Endodermal cell (in vitro differentiated cells): Measurements from ENCODE around the gene CLSTN2. TPM values are rescaled to one million over a fixed set of nuclear protein-coding genes. Genes with fewer than 3 reads are reported as not detected.

ENCODE experiments used
- DNase-seq: peaks from one replicate; pipeline ENCODE4 v3.0.0-alpha.2; 2017
- H3K27ac ChIP-seq: 2 replicates; pipeline ENCODE4 v1.5.1; 2013; ENCODE audit warnings: mild to moderate bottlenecking, low read depth, low read length, moderate library complexity
- H3K27me3 ChIP-seq: 2 replicates; pipeline ENCODE4 v1.6.1; 2013; ENCODE audit warnings: mild to moderate bottlenecking, low read length, moderate library complexity; ENCODE audit not compliant: insufficient read depth, control insufficient read depth, poor library complexity, severe bottlenecking
- H3K36me3 ChIP-seq: 2 replicates; pipeline ENCODE4 v1.7.0; 2013; ENCODE audit warnings: mild to moderate bottlenecking, low read length, moderate library complexity; ENCODE audit not compliant: control insufficient read depth, insufficient read depth
- H3K4me1 ChIP-seq: one replicate; pipeline ENCODE4 v1.7.0; 2013; ENCODE audit warnings: low read length; ENCODE audit not compliant: control insufficient read depth, insufficient read depth
- H3K4me3 ChIP-seq: 2 replicates; pipeline ENCODE4 v1.5.1; 2013; ENCODE audit warnings: mild to moderate bottlenecking, low read length, moderate library complexity
- H3K9ac ChIP-seq: 2 replicates; pipeline ENCODE4 v1.6.1; 2013; ENCODE audit warnings: mild to moderate bottlenecking, low read length, moderate library complexity; ENCODE audit not compliant: poor library complexity, severe bottlenecking; ENCODE audit errors: extremely low read depth
- H3K9me3 ChIP-seq: 2 replicates; pipeline ENCODE4 v1.6.1; 2013; ENCODE audit warnings: mild to moderate bottlenecking, low read length, moderate library complexity; ENCODE audit not compliant: control insufficient read depth
- H3K27ac Mint-ChIP-seq: 2 replicates; pipeline ENCODE4 v1.8.0; 2020; ENCODE audit warnings: mixed read lengths
- H3K27me3 Mint-ChIP-seq: 2 replicates; pipeline ENCODE4 v1.8.0; 2021; ENCODE audit warnings: mild to moderate bottlenecking, mixed read lengths; ENCODE audit not compliant: insufficient read depth
- H3K36me3 Mint-ChIP-seq: 2 replicates; pipeline ENCODE4 v1.8.0; 2020; ENCODE audit warnings: low read depth, mixed read lengths
- H3K4me1 Mint-ChIP-seq: 2 replicates; pipeline ENCODE4 v1.8.0; 2020; ENCODE audit warnings: mixed read lengths
- H3K4me3 Mint-ChIP-seq: 2 replicates; pipeline ENCODE4 v1.8.0; 2020; ENCODE audit warnings: mild to moderate bottlenecking, moderate library complexity, mixed read lengths
- H3K9me3 Mint-ChIP-seq: 2 replicates; pipeline ENCODE4 v1.8.0; 2020; ENCODE audit warnings: mild to moderate bottlenecking, mixed read lengths
- WGBS, 2 experiments: methylation state at CpG; one replicate each; pipeline versions ENCODE4 v1.1.5 to v1.1.7; 2013; ENCODE audit warnings: missing lambda C conversion rate in 2 of 2, mixed read lengths in 1 of 2; ENCODE audit not compliant: insufficient coverage in 1 of 2, insufficient read length in 1 of 2; 5-methylcytosine and 5-hydroxymethylcytosine counted together
- total RNA-seq, 2 donors: library from RNA; stranded (reverse); fragmentation: NEBNext Ultra II Directional in 1 of 2; extraction: Animal tissue kit (Norgen Biotek cat#: 25700) in 1 of 2; gene quantifications; 2 replicates in 1 of 2; 3 replicates in 1 of 2; pipeline ENCODE4 v1.2.1, GENCODE V29; 2021
- TF ChIP-seq, protein P1 (sequence below): fragments of 200-600 bp; sonication (generic); conservative IDR thresholded peaks from 2 replicates; pipeline ENCODE4 v1.5.0; 2021; ENCODE audit warnings: antibody characterized with exemption, mild to moderate bottlenecking

The CLSTN2 gene
- total RNA-seq, 2 donors from 2014 or later, result 0.13 to 0.42 TPM

DNA sequence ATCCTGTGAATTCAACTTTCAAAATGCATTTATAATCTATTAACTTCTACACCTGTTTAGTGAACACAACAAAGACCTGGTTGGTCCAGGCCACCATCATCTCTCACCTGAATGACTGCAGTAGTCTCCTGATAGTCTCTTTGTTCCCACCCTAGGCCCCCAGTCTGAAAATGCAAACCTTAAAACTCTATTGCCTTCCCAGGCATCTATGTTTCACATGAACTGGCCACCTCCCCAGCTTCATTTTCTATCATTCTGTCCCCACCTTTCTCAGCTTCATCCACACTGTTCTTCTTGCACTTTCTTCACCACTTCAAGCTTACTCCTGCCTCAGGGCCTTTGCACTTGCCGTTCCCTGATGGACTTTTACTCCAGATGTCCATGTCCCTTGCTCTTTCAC lies 45.0 kb downstream of the CLSTN2 start:
- H3K4me3 Mint-ChIP-seq, result no peak overlapping the region
- no peak overlapping the region for H3K4me3 ChIP-seq
- H3K27ac ChIP-seq, result no peak overlapping the region
- H3K27ac Mint-ChIP-seq, result no peak overlapping the region
- peak; percentile 16 for DNase-seq
- H3K27me3 ChIP-seq, result peaks cover 29% of the 10 kb centered on the region
- WGBS, 2 experiments, result 86 to 100% methylated on average over 1 of the region's 1 CpG
- H3K9me3 Mint-ChIP-seq, result no peaks in the 10 kb centered on the region
- TF ChIP-seq, protein P1, sequence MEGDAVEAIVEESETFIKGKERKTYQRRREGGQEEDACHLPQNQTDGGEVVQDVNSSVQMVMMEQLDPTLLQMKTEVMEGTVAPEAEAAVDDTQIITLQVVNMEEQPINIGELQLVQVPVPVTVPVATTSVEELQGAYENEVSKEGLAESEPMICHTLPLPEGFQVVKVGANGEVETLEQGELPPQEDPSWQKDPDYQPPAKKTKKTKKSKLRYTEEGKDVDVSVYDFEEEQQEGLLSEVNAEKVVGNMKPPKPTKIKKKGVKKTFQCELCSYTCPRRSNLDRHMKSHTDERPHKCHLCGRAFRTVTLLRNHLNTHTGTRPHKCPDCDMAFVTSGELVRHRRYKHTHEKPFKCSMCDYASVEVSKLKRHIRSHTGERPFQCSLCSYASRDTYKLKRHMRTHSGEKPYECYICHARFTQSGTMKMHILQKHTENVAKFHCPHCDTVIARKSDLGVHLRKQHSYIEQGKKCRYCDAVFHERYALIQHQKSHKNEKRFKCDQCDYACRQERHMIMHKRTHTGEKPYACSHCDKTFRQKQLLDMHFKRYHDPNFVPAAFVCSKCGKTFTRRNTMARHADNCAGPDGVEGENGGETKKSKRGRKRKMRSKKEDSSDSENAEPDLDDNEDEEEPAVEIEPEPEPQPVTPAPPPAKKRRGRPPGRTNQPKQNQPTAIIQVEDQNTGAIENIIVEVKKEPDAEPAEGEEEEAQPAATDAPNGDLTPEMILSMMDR, result no peak
- no peaks in the 10 kb centered on the region for H3K36me3 Mint-ChIP-seq
- no peaks in the 10 kb centered on the region for H3K9me3 ChIP-seq
- peaks cover 12% of the 10 kb centered on the region for H3K27me3 Mint-ChIP-seq
- H3K4me1 ChIP-seq, result no peaks in the 10 kb centered on the region
- H3K9ac ChIP-seq, result no peak overlapping the region
- no peaks in the 10 kb centered on the region for H3K36me3 ChIP-seq
- H3K4me1 Mint-ChIP-seq, result peaks cover 4% of the 10 kb centered on the region

DNA sequence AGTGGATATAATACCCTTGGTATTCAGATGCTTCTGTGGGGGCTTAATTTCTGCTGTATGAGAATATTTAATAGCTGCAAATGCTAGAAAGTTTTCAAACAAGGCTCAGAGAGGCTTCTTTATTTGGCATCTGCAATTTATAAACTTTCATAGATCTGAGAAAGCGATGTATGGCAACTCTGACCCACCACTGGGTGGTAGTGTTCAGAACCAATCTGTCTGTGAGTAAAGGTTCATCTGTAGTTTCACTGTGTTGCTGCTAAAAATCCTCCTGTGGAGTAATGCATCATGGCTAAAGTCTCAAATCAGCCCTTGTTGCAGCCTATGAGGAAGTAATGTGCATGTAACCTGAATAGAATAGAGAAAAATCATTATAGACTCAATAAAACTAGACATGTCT lies 47.4 kb downstream of the CLSTN2 start:
- H3K9me3 ChIP-seq, result no peaks in the 10 kb centered on the region
- H3K27ac ChIP-seq, result no peak overlapping the region
- Mint-ChIP-seq H3K4me3 (no peak overlapping the region), H3K4me1 (no peaks in the 10 kb centered on the region), H3K36me3 (no peaks in the 10 kb centered on the region), H3K9me3 (no peaks in the 10 kb centered on the region), H3K27me3 (peaks cover 18% of the 10 kb centered on the region), H3K27ac (no peak overlapping the region)
- 63 to 79% methylated on average over 1 of the region's 1 CpG for WGBS, 2 experiments
- no peaks in the 10 kb centered on the region for H3K36me3 ChIP-seq
- TF ChIP-seq, protein P1, result peak; percentile 70
- H3K4me3 ChIP-seq, result no peak overlapping the region
- no peaks in the 10 kb centered on the region for H3K4me1 ChIP-seq
- H3K9ac ChIP-seq, result no peak overlapping the region
- no peak for DNase-seq
- H3K27me3 ChIP-seq, result peaks cover 44% of the 10 kb centered on the region

DNA sequence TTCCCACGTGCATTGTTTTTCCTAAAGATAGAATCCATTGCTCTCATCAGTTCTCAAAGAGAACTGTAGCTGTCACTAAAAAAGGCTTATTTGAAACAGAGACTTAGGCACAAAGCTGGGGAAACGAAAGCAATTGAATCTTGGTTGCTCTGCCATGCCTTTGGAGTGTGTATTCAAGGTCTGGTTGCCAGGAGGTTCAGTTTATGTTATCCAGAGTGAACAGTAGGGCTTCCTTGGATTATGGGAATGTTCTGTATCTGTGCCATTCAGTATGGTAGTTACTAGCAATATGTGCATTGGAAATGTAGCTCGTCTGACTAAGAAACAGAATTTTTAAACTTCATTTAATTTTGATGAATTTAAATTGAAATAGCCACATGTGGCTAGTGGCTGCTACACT lies 50.6 kb downstream of the CLSTN2 start:
- no peak overlapping the region for H3K9ac ChIP-seq
- no peaks in the 10 kb centered on the region for H3K4me1 Mint-ChIP-seq
- WGBS, 2 experiments, result 81 to 89% methylated on average over 2 to 3 of the region's 3 CpGs
- no peaks in the 10 kb centered on the region for H3K4me1 ChIP-seq
- H3K9me3 ChIP-seq, result peaks cover 7% of the 10 kb centered on the region
- H3K27ac ChIP-seq, result no peak overlapping the region
- H3K9me3 Mint-ChIP-seq, result no peaks in the 10 kb centered on the region
- DNase-seq, result no peak
- no peaks in the 10 kb centered on the region for H3K36me3 ChIP-seq
- H3K36me3 Mint-ChIP-seq, result no peaks in the 10 kb centered on the region
- no peak overlapping the region for H3K4me3 Mint-ChIP-seq
- H3K27ac Mint-ChIP-seq, result no peak overlapping the region
- TF ChIP-seq, protein P1, result no peak
- peaks cover 18% of the 10 kb centered on the region for H3K27me3 Mint-ChIP-seq
- peaks cover 47% of the 10 kb centered on the region for H3K27me3 ChIP-seq
- H3K4me3 ChIP-seq, result no peak overlapping the region
